NCI-H2196 (cell line): ENCODE data around the gene COPZ1.
"Not testable (repeated sequence)": the region's sequence is repeated elsewhere in the genome, so short reads cannot be mapped to it uniquely, and the experiment has no call there.

Experiments used
- DNase-seq: peaks from one replicate; lab custom pipeline; 2025; ENCODE audit not compliant: unreplicated experiment; lab: John Stamatoyannopoulos, UW

COPZ1 gene

GRCh38 chr12:54330442-54330841 lies 5.5 kb downstream of the COPZ1 start:
- DNase-seq: no peak

- no peak for DNase-seq
These were observed 6.5 kb downstream of the COPZ1 start for GRCh38 chr12:54331461-54331860.

GRCh38 chr12:54333420-54334034 lies 8.6 kb downstream of the COPZ1 start:
- DNase-seq: no peak

- peak; percentile 40 for DNase-seq
These were observed 12.4 kb downstream of the COPZ1 start for GRCh38 chr12:54337280-54337842.

GRCh38 chr12:54337854-54338650 lies 13.1 kb downstream of the COPZ1 start:
- DNase-seq: no peak

- DNase-seq: no peak
These were observed 13.9 kb downstream of the COPZ1 start for GRCh38 chr12:54338698-54339296.

GRCh38 chr12:54340846-54341245 lies 15.9 kb downstream of the COPZ1 start:
- no peak for DNase-seq

- no peak for DNase-seq
These were observed 16.7 kb downstream of the COPZ1 start for GRCh38 chr12:54341378-54342300.

- no peak for DNase-seq
These were observed 24.1 kb downstream of the COPZ1 start for GRCh38 chr12:54349036-54349435.

GRCh38 chr12:54349679-54350078 lies 24.7 kb downstream of the COPZ1 start:
- no peak for DNase-seq

GRCh38 chr12:54350743-54351142 lies 25.8 kb downstream of the COPZ1 start:
- DNase-seq: no peak

GRCh38 chr12:54351341-54351740 lies 26.4 kb downstream of the COPZ1 start:
- no peak for DNase-seq

GRCh38 chr12:54352022-54352531 lies 27.1 kb downstream of the COPZ1 start:
- peak; percentile 88 for DNase-seq

- DNase-seq: peak; percentile 41
These were observed 28.3 kb downstream of the COPZ1 start for GRCh38 chr12:54352891-54353874.

GRCh38 chr12:54354271-54354670 lies 29.3 kb downstream of the COPZ1 start:
- DNase-seq: not testable (repeated sequence)

- no peak for DNase-seq
These were observed 30.3 kb downstream of the COPZ1 start for GRCh38 chr12:54355104-54355815.

GRCh38 chr12:54356228-54356627 lies 31.3 kb downstream of the COPZ1 start:
- DNase-seq: no peak

GRCh38 chr12:54356951-54357356 lies 32.0 kb downstream of the COPZ1 start:
- no peak for DNase-seq
